Neural progenitor cell (in vitro differentiated cells): ENCODE data around the gene NOX5. TPM values are rescaled to one million over a fixed set of nuclear protein-coding genes. Genes with fewer than 3 reads are reported as not detected.
A peak's percentile ranks its signal among the peaks of the same experiment; 100 is the strongest.

Experiments used
- DNase-seq: peaks from one replicate; pipeline ENCODE4 v3.0.0-alpha.2; 2016; ENCODE audit warnings: low spot score
- H2AFZ ChIP-seq: fragments of 200-600 bp; sonication (generic); replicated peaks from 2 replicates; pipeline ENCODE4 v1.6.1; 2016; ENCODE audit warnings: antibody characterized with exemption
- H3F3A ChIP-seq: fragments of 200-600 bp; sonication (generic); 2 replicates; pipeline ENCODE4 v1.6.1; 2016; ENCODE audit warnings: antibody characterized with exemption, low read depth
- H3K27ac ChIP-seq: fragments of 200-600 bp; sonication (generic); 2 replicates; pipeline ENCODE4 v1.5.1; 2016; ENCODE audit warnings: mild to moderate bottlenecking
- H3K27me3 ChIP-seq: fragments of 200-600 bp; sonication (generic); 2 replicates; pipeline ENCODE4 v1.6.1; 2016; ENCODE audit warnings: mild to moderate bottlenecking, moderate library complexity
- H3K36me3 ChIP-seq: fragments of 200-600 bp; sonication (generic); 2 replicates; pipeline ENCODE4 v1.5.1; 2016
- H3K4me1 ChIP-seq: fragments of 200-600 bp; sonication (generic); 2 replicates; pipeline ENCODE4 v1.6.1; 2016; ENCODE audit warnings: mixed run types
- H3K4me2 ChIP-seq: fragments of 200-600 bp; sonication (generic); 2 replicates; pipeline ENCODE4 v1.6.1; 2016
- H3K4me3 ChIP-seq: fragments of 200-600 bp; sonication (generic); 2 replicates; pipeline ENCODE4 v1.5.1; 2016
- H3K79me2 ChIP-seq: fragments of 200-600 bp; sonication (generic); 2 replicates; pipeline ENCODE4 v1.6.1; 2016; ENCODE audit warnings: low read depth
- H3K9ac ChIP-seq: fragments of 200-600 bp; sonication (generic); 2 replicates; pipeline ENCODE4 v1.6.1; 2016
- H3K9me3 ChIP-seq: fragments of 200-600 bp; sonication (generic); 2 replicates; pipeline ENCODE4 v1.5.1; 2016; ENCODE audit warnings: low read depth
- H4K20me1 ChIP-seq: fragments of 200-600 bp; sonication (generic); 2 replicates; pipeline ENCODE4 v1.6.1; 2016; ENCODE audit warnings: low read depth
- H3K27ac Mint-ChIP-seq: 3 replicates; pipeline ENCODE4 v1.8.0; 2021; ENCODE audit warnings: mixed read lengths
- H3K27me3 Mint-ChIP-seq: 2 replicates; pipeline ENCODE4 v1.8.0; 2022; ENCODE audit warnings: low read depth, mild to moderate bottlenecking, inconsistent platforms, moderate library complexity, mixed read lengths; ENCODE audit not compliant: insufficient read depth
- H3K36me3 Mint-ChIP-seq: 3 replicates; pipeline ENCODE4 v1.8.0; 2021; ENCODE audit warnings: mixed read lengths
- H3K4me1 Mint-ChIP-seq: 3 replicates; pipeline ENCODE4 v1.8.0; 2021; ENCODE audit warnings: mixed read lengths
- H3K4me3 Mint-ChIP-seq: 3 replicates; pipeline ENCODE4 v1.8.0; 2021; ENCODE audit warnings: mild to moderate bottlenecking, moderate library complexity, mixed read lengths
- H3K9me3 Mint-ChIP-seq: 3 replicates; pipeline ENCODE4 v1.8.0; 2020; ENCODE audit warnings: mixed read lengths
- CTCF ChIP-seq: fragments of 200-600 bp; sonication (generic); IDR thresholded peaks from 2 replicates; pipeline ENCODE4 v1.5.1; 2017; ENCODE audit warnings: antibody characterized with exemption, mild to moderate bottlenecking
- EZH2 ChIP-seq: fragments of 200-600 bp; sonication (generic); IDR thresholded peaks from 2 replicates; pipeline ENCODE4 v1.6.1; 2017; ENCODE audit warnings: antibody characterized with exemption, mild to moderate bottlenecking, moderate library complexity
- EZH2phosphoT487 ChIP-seq: fragments of 200-600 bp; sonication (generic); IDR thresholded peaks from 2 replicates; pipeline ENCODE4 v1.6.1; 2017; ENCODE audit warnings: antibody characterized with exemption
- total RNA-seq: library from RNA; depleted of rRNA; stranded (reverse); fragments of >200 nt; gene quantifications from 2 replicates; pipeline ENCODE4 v1.2.3, GENCODE V29; 2015; ENCODE audit warnings: low replicate concordance

The NOX5 gene
- total RNA-seq, 1 donor from 2014 or later = not detected

- Histone ChIP-seq H3K27me3 (no peaks in the 10 kb centered on the region), H3K79me2 (no peaks in the 10 kb centered on the region), H2AFZ (no peak overlapping the region), H3K9ac (no peak overlapping the region), H3K4me3 (no peak overlapping the region), H3F3A (no peaks in the 10 kb centered on the region), H3K4me1 (no peaks in the 10 kb centered on the region), H4K20me1 (no peaks in the 10 kb centered on the region), H3K36me3 (no peaks in the 10 kb centered on the region), H3K9me3 (no peaks in the 10 kb centered on the region), H3K4me2 (no peak overlapping the region), H3K27ac (no peak overlapping the region)
- H3K27me3 Mint-ChIP-seq = peaks cover 7% of the 10 kb centered on the region
- no peak overlapping the region for H3K27ac Mint-ChIP-seq
- no peak for DNase-seq
- H3K36me3 Mint-ChIP-seq = no peaks in the 10 kb centered on the region
- no peak overlapping the region for H3K4me3 Mint-ChIP-seq
- TF ChIP-seq EZH2 = no peak
- no peak for TF ChIP-seq CTCF
- TF ChIP-seq EZH2phosphoT487 = no peak
- peaks cover 4% of the 10 kb centered on the region for H3K9me3 Mint-ChIP-seq
- peaks cover 25% of the 10 kb centered on the region for H3K4me1 Mint-ChIP-seq
These were observed 26.8 kb upstream of the NOX5 start for GRCh38 chr15:68987676-68988075.

GRCh38 chr15:68989541-68990230, 24.8 kb upstream of the NOX5 start:
- no peak overlapping the region for H3K4me3 Mint-ChIP-seq
- peak overlapping the region; percentile 44 for H3K27ac Mint-ChIP-seq
- H3K36me3 ChIP-seq = no peaks in the 10 kb centered on the region
- no peak overlapping the region for H3K4me3 ChIP-seq
- no peak overlapping the region for H3K4me2 ChIP-seq
- peaks cover 4% of the 10 kb centered on the region for H3K9me3 Mint-ChIP-seq
- H3K79me2 ChIP-seq = no peaks in the 10 kb centered on the region
- H3K36me3 Mint-ChIP-seq = no peaks in the 10 kb centered on the region
- H3K4me1 Mint-ChIP-seq = peaks cover 28% of the 10 kb centered on the region
- no peaks in the 10 kb centered on the region for H3K27me3 ChIP-seq
- no peak for DNase-seq
- H3K9me3 ChIP-seq = no peaks in the 10 kb centered on the region
- TF ChIP-seq EZH2 (no peak), CTCF (no peak), EZH2phosphoT487 (no peak)
- peaks cover 7% of the 10 kb centered on the region for H3K27me3 Mint-ChIP-seq
- no peaks in the 10 kb centered on the region for H3K4me1 ChIP-seq
- no peak overlapping the region for H2AFZ ChIP-seq
- H3F3A ChIP-seq = no peaks in the 10 kb centered on the region
- no peak overlapping the region for H3K27ac ChIP-seq
- no peaks in the 10 kb centered on the region for H4K20me1 ChIP-seq
- H3K9ac ChIP-seq = no peak overlapping the region

DNA sequence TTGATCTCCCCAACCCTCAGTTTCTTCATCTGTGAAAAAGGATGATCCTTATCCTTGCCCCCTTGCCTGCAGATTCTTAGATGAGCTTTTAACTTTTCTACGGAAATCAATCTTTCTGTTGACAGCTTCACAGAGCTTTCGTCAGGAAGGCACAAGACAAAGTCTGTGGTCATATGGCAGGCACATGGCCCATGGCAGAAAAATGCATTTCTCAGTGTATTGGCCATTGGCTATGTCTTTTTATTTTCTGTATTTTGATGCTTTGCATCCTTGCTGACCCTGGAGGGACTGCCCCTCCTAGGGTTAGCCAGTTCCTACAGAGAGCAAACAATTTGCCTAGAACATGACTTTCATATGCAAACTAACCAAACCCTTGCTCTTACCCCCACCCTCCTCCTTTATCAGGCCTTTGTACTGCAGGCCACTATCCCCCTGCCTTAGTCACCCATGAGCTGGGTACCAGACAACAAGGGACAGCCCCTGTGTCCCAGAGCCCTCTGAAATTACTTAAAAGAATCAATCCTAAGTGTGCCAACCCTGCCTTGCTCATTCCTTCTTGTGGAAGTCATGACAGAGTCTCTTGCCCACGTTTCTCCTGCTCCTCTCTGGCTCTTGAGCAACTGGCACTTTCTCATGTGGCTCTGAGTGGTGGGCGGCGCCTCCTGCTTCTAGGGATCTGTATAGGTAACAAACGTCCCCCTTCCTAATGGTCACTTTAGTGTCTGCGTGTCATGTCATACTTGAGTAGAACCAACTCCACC, 24.1 kb upstream of the NOX5 start:
- Histone ChIP-seq H3K27ac (no peak overlapping the region), H3K27me3 (no peaks in the 10 kb centered on the region), H4K20me1 (no peaks in the 10 kb centered on the region), H3F3A (no peaks in the 10 kb centered on the region), H3K79me2 (no peaks in the 10 kb centered on the region), H3K4me3 (no peak overlapping the region), H2AFZ (no peak overlapping the region), H3K4me1 (no peaks in the 10 kb centered on the region), H3K4me2 (no peak overlapping the region), H3K36me3 (no peaks in the 10 kb centered on the region), H3K9me3 (no peaks in the 10 kb centered on the region), H3K9ac (no peak overlapping the region)
- Mint-ChIP-seq H3K9me3 (peaks cover 4% of the 10 kb centered on the region), H3K27ac (no peak overlapping the region), H3K4me1 (peaks cover 34% of the 10 kb centered on the region), H3K4me3 (no peak overlapping the region), H3K36me3 (no peaks in the 10 kb centered on the region), H3K27me3 (peaks cover 4% of the 10 kb centered on the region)
- TF ChIP-seq EZH2phosphoT487 (no peak), EZH2 (no peak)
- DNase-seq = no peak
